ENCODE measurements around the gene OR2A25. TPM values are rescaled to one million over a fixed set of nuclear protein-coding genes. Genes with fewer than 3 reads are reported as not detected.

OR2A25 gene
- polyA plus RNA-seq (2011; rRNA removed), result not detected in 2 replicates
- not detected in 2 replicates for polyA minus RNA-seq (2011; rRNA and poly(A)+ RNA removed)

GRCh38 chr7:144069511-144069910, at the start of gene OR2A25:
Gene OR2A25, plus strand, starts transcription at chr7:144069811. Its CDS starts 4,409 bp downstream, at chr7:144074220.
- TF ChIP-seq CTCF (IDR thresholded peaks at IDR 0.05; ENCODE audit: low read depth, low read length), result no peak
- POLR2A ChIA-PET, result no interaction called here
- no peak for DNase-seq (ENCODE audit: low read depth, low spot score)

GRCh38 chr7:144020340-144020739, 49.3 kb upstream of the OR2A25 start:
- H3K9me3 ChIP-seq (ENCODE audit: control insufficient read depth, insufficient read depth, low read length), result no peaks in the 10 kb centered on the region
- POLR2A ChIA-PET, result no interaction called here
- H3K27me3 ChIP-seq (ENCODE audit: control insufficient read depth, insufficient read depth, low read length), result no peaks in the 10 kb centered on the region
- no peak for TF ChIP-seq CTCF (IDR thresholded peaks at IDR 0.05; ENCODE audit: low read depth, low read length)
- H3K4me3 ChIP-seq (ENCODE audit: low read depth, low read length), result no peak overlapping the region
- no peak overlapping the region for H3K27ac ChIP-seq (ENCODE audit: low read depth, low read length)
- DNase-seq (ENCODE audit: low read depth, low spot score), result no peak
- CTCF ChIA-PET, result interaction anchor here (0.5 to 1.7 kb wide), 4 partner anchors 8 to 119 kb away, joined by 3 to 8 read pairs (median 3); no protein-coding TSS in a partner anchor

More at GRCh38 chr7:144069511-144069910, at the start of gene OR2A25:
- no peaks in the 10 kb centered on the region for H3K9me3 ChIP-seq (ENCODE audit: control insufficient read depth, insufficient read depth, low read length)
- H3K27me3 ChIP-seq (ENCODE audit: control insufficient read depth, insufficient read depth, low read length), result no peaks in the 10 kb centered on the region
- CTCF ChIA-PET, result no interaction called here
- no peak within 1 kb of the TSS for H3K27ac ChIP-seq (ENCODE audit: low read depth, low read length)
- no peak within 1 kb of the TSS for H3K4me3 ChIP-seq (ENCODE audit: low read depth, low read length)

- Histone ChIP-seq H3K27me3 (ENCODE audit: control insufficient read depth, insufficient read depth, low read length) (no peaks in the 10 kb centered on the region), H3K9me3 (ENCODE audit: control insufficient read depth, insufficient read depth, low read length) (no peaks in the 10 kb centered on the region), H3K27ac (ENCODE audit: low read depth, low read length) (no peak overlapping the region), H3K4me3 (ENCODE audit: low read depth, low read length) (no peak overlapping the region)
- DNase-seq (ENCODE audit: low read depth, low spot score), result no peak
- no peak for TF ChIP-seq CTCF (IDR thresholded peaks at IDR 0.05; ENCODE audit: low read depth, low read length)
- ChIA-PET POLR2A (no interaction called here), CTCF (interaction anchor here (0.9 to 1.6 kb wide), 2 partner anchors 10 to 285 kb away, joined by 4 to 5 read pairs; no protein-coding TSS in a partner anchor)
These were observed 47.4 kb upstream of the OR2A25 start for GRCh38 chr7:144022169-144022568.

GRCh38 chr7:144023171-144023827, 46.3 kb upstream of the OR2A25 start:
- POLR2A ChIA-PET, result no interaction called here
- H3K27me3 ChIP-seq (ENCODE audit: control insufficient read depth, insufficient read depth, low read length), result no peaks in the 10 kb centered on the region
- TF ChIP-seq CTCF (IDR thresholded peaks at IDR 0.05; ENCODE audit: low read depth, low read length), result no peak
- CTCF ChIA-PET, result interaction anchor here (0.9 to 1.6 kb wide), 2 partner anchors 11 to 286 kb away, joined by 4 to 5 read pairs; no protein-coding TSS in a partner anchor
- DNase-seq (ENCODE audit: low read depth, low spot score), result no peak
- H3K27ac ChIP-seq (ENCODE audit: low read depth, low read length), result no peak overlapping the region
- no peak overlapping the region for H3K4me3 ChIP-seq (ENCODE audit: low read depth, low read length)
- H3K9me3 ChIP-seq (ENCODE audit: control insufficient read depth, insufficient read depth, low read length), result no peaks in the 10 kb centered on the region

GRCh38 chr7:144024213-144024612, 45.4 kb upstream of the OR2A25 start:
- POLR2A ChIA-PET, result no interaction called here
- CTCF ChIA-PET, result interaction anchor here (1.2 kb wide), 1 partner anchor 784 kb away, joined by 3 read pairs; no protein-coding TSS in a partner anchor
- DNase-seq (ENCODE audit: low read depth, low spot score), result no peak
- Histone ChIP-seq H3K4me3 (ENCODE audit: low read depth, low read length) (no peak overlapping the region), H3K27me3 (ENCODE audit: control insufficient read depth, insufficient read depth, low read length) (no peaks in the 10 kb centered on the region), H3K27ac (ENCODE audit: low read depth, low read length) (no peak overlapping the region), H3K9me3 (ENCODE audit: control insufficient read depth, insufficient read depth, low read length) (no peaks in the 10 kb centered on the region)
- TF ChIP-seq CTCF (IDR thresholded peaks at IDR 0.05; ENCODE audit: low read depth, low read length), result no peak
